Measurements from ENCODE around the gene NPVF. TPM values are rescaled to one million over a fixed set of nuclear protein-coding genes. Genes with fewer than 3 reads are reported as not detected.

Gene NPVF
- total and polyA plus RNA-seq, 2 experiments from 2014 or later = not detected

GRCh38 chr7:25179325-25179724 is 49.0 kb downstream of the NPVF start:
- Histone ChIP-seq H3K4me1 (ENCODE audit: low read depth) (no peaks in the 10 kb centered on the region), H3K36me3 (no peaks in the 10 kb centered on the region), H3K4me3 (peak overlapping the region; percentile 66), H3K27ac (peak overlapping the region; percentile 94), H3K27me3 (no peaks in the 10 kb centered on the region), H3K9me3 (ENCODE audit: low read depth) (no peaks in the 10 kb centered on the region)
- DNase-seq (ENCODE audit: low read depth in 1 of 2, low spot score in 1 of 2) = peak in 1 of 2 donors; percentile 1
- no peak for TF ChIP-seq CTCF (IDR thresholded peaks at IDR 0.05; ENCODE audit: low read depth, low read length)

Other genes with a start within 250 kb of the NPVF start
- gene OSBPL3, start 248.3 kb downstream of the NPVF start, total RNA-seq = 5.3 and 8.2 TPM in 2 replicates
- 3.3 and 7.5 TPM in 2 replicates for gene OSBPL3, start 248.3 kb downstream of the NPVF start, polyA plus RNA-seq
- gene CYCS, start 103.2 kb downstream of the NPVF start, total RNA-seq = 38.7 and 68.7 TPM in 2 replicates
- gene CYCS, start 103.2 kb downstream of the NPVF start, polyA plus RNA-seq = 300 and 489 TPM in 2 replicates